Heart left ventricle (tissue), 16 donors: ENCODE measurements around the gene CACNA1C. TPM values are rescaled to one million over a fixed set of nuclear protein-coding genes. Genes with fewer than 3 reads are reported as not detected.

Experiments
- ATAC-seq, 4 donors: fragments of 200-7000 bp; cut with Tn5 transposase; one replicate each; pipeline ENCODE4 v1.9.1; 2020 to 2022; ENCODE audit warnings: moderate library complexity in 4 of 4, mild to moderate bottlenecking in 3 of 4, moderate number of reproducible peaks in 1 of 4
- DNase-seq, 5 donors: peaks; one replicate each; pipeline ENCODE4 v3.0.0-alpha.2; 2020
- H3K27ac ChIP-seq, 12 donors: fragments of 200-600 bp; sonication (generic) in 4 of 12; one replicate each; pipeline versions ENCODE4 v1.5.0 to v1.8.0; 2016 to 2022; ENCODE audit warnings: mild to moderate bottlenecking in 2 of 12
- H3K27me3 ChIP-seq, 9 donors: fragments of 200-600 bp; sonication (generic) in 2 of 9; one replicate each; pipeline versions ENCODE4 v1.5.1 to v1.8.0; 2016 to 2022; ENCODE audit warnings: mild to moderate bottlenecking in 3 of 9
- H3K36me3 ChIP-seq, 9 donors: fragments of 200-600 bp; sonication (generic) in 2 of 9; one replicate each; pipeline versions ENCODE4 v1.5.0 to v1.8.0; 2018 to 2022; ENCODE audit warnings: mild to moderate bottlenecking in 2 of 9
- H3K4me1 ChIP-seq, 12 donors: fragments of 200-600 bp; sonication (generic) in 4 of 12; one replicate each; pipeline versions ENCODE4 v1.5.0 to v1.8.0; 2016 to 2022; ENCODE audit warnings: mild to moderate bottlenecking in 3 of 12
- H3K4me3 ChIP-seq, 12 donors: fragments of 200-600 bp; sonication (generic) in 4 of 12; one replicate each; pipeline versions ENCODE4 v1.5.0 to v1.8.0; 2017 to 2022; ENCODE audit warnings: mild to moderate bottlenecking in 9 of 12, moderate library complexity in 4 of 12
- H3K9me3 ChIP-seq, 12 donors: fragments of 200-600 bp; sonication (generic) in 4 of 12; one replicate each; pipeline versions ENCODE4 v1.5.0 to v1.8.0; 2016 to 2022; ENCODE audit warnings: mild to moderate bottlenecking in 1 of 12
- POLR2A ChIP-seq, 2 donors: fragments of 450-650 bp; IDR thresholded peaks; one replicate each; pipeline ENCODE4 v1.6.1; 2017; ENCODE audit warnings: antibody characterized with exemption in 2 of 2, mild to moderate bottlenecking in 2 of 2, moderate library complexity in 2 of 2
- WGBS, 4 donors: extraction: QIAGEN DNeasy Blood & Tissue Kit in 2 of 4; methylation state at CpG; one replicate each; pipeline versions ENCODE4 v1.1.5 to v1.1.7; 2013 to 2018; 5-methylcytosine and 5-hydroxymethylcytosine counted together
- intact Hi-C, 10 donors: fragments of 100-400 bp; cut with DNase I; formaldehyde crosslinking; loops; one replicate each; pipeline versions ENCODE4 v1.11.1 to v1.14.2; 2022
- polyA plus RNA-seq, 2 donors: library from polyadenylated mRNA; stranded (reverse); fragments of 200-250 nt; gene quantifications; one replicate each; pipeline ENCODE4 v1.2.3, GENCODE V29; 2013
- total RNA-seq, 9 donors: library from RNA; depleted of rRNA in 2 of 9; stranded (reverse); fragments of >200 nt in 2 of 9; fragmentation: NEBNext Ultra II Directional in 3 of 9; extraction: Animal tissue kit (Norgen Biotek cat#: 25700) in 3 of 9; gene quantifications; one replicate each; pipeline versions ENCODE4 v1.1.0 to v1.2.4, GENCODE V29; 2016 to 2023
- TF ChIP-seq, protein P1 (sequence below), 12 donors: fragments of 200-600 bp; sonication (generic) in 4 of 12; IDR thresholded peaks; one replicate each; pipeline versions ENCODE4 v1.5.0 to v1.8.0; 2018 to 2022; ENCODE audit warnings: antibody characterized with exemption in 12 of 12, mild to moderate bottlenecking in 5 of 12
- donor health status: ischemic (EF 13 %, LVEDD 7.1; RV severe dilation, severe dysfunction).
- donor health status: healthy with polysubstance abuse.
- donor health status: DM: no; HTN: yes; CAD: no.
- donor health status: DM: no; HTN: no; CAD: no.
- donor health status: ischemic (EF 25% LVEDD 6.9; RV normal size, moderate dysfunction).
- donor health status: ischemic (EF 25% LVEDD 5.7; RV mildly dilated, moderate dysfunction).
- donor health status: healthy.
- donor health status: DM: yes; HTN: yes; CAD: no.
- donor health status: ischemic (EF 35%, LVEDD 5.7; RV mildly dilated, moderate dysfunction).
- donor health status: nonischemic (EF 11% LVEDD 7.7; RV severe dilation, severe dysfunction).
- donor health status: DM: yes; HTN: yes; CAD: no.
- donor health status: PGD.
- donor health status: ischemic (EF 29% LVEDD 5.4; RV normal size, mild dysfunction).
- donor health status: nonischemic (EF 23%, LVEDD 6.1; RV moderate dilation, normal function).

The CACNA1C gene
- total and polyA plus RNA-seq, 11 donors = 41.9 to 196 (median 164) TPM

DNA sequence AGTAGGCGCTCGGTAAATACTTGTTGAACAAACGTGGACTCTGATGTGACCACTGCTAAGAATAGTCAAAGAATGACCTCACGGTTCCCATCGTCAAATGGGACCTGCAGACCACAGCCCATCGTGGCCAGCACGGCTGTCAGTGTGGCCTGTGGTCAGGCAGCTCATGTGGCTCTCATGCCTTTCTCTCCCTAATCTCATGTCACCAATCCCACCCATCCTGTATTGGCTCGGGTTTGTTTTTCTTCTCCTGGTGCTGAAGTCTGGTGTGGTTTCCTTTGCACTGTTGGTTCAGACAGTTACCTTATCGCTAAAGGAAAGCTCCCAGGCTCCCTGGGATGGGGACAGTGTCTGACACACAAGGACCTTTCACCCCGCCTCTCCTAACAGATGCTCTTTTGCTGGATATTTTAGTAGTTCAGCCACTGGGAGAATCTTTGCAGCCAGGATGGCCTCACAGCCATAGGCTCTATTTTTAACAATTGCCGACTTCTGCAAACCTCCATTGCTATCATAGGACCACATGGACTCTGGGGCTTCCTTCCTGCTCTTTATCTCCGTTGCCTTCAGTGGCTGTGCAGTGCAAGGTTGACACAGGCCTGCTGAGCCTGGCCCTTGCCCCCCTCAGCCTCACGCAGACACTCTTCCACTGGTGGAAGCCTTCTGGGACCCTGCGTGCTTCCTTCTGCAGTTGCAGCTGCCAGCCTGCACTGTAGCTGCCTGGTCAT is 448.8 kb downstream of the CACNA1C start:
- peak in 4 of 5 donors; percentile 52 to 70 (median 62) for DNase-seq
- TF ChIP-seq, protein P1, sequence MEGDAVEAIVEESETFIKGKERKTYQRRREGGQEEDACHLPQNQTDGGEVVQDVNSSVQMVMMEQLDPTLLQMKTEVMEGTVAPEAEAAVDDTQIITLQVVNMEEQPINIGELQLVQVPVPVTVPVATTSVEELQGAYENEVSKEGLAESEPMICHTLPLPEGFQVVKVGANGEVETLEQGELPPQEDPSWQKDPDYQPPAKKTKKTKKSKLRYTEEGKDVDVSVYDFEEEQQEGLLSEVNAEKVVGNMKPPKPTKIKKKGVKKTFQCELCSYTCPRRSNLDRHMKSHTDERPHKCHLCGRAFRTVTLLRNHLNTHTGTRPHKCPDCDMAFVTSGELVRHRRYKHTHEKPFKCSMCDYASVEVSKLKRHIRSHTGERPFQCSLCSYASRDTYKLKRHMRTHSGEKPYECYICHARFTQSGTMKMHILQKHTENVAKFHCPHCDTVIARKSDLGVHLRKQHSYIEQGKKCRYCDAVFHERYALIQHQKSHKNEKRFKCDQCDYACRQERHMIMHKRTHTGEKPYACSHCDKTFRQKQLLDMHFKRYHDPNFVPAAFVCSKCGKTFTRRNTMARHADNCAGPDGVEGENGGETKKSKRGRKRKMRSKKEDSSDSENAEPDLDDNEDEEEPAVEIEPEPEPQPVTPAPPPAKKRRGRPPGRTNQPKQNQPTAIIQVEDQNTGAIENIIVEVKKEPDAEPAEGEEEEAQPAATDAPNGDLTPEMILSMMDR (IDR thresholded peaks at IDR 0.05) = no peak
- no peak for TF ChIP-seq POLR2A (IDR thresholded peaks at IDR 0.05)
- Histone ChIP-seq H3K9me3 (no peaks in the 10 kb centered on the region), H3K27ac (peak overlapping the region; percentile 18 to 93 (median 80)), H3K27me3 (no peaks in the 10 kb centered on the region), H3K36me3 (peaks cover 0 to 41% (median 3%) of the 10 kb centered on the region in 9 donors), H3K4me3 (no peak overlapping the region), H3K4me1 (peaks cover 10 to 63% (median 43%) of the 10 kb centered on the region in 12 donors)
- 16 to 23% (median 18%) methylated on average over 14 of the region's 14 CpGs for WGBS, 4 donors
- ATAC-seq = peak; percentile 63 to 83 (median 68)
- intact Hi-C loops = loop anchor here in 5 of 10 donors (5.0 to 10.0 kb wide), 6 partner anchors 49 to 447 kb away; partner anchors contain the start of gene CACNA1C (in 1 of the 5)

- intact Hi-C loops = loop anchor here in 5 of 10 donors (5.0 to 10.0 kb wide), 6 partner anchors 51 to 448 kb away; partner anchors contain the start of gene CACNA1C (in 1 of the 5)
- no peak for ATAC-seq
- WGBS, 4 donors = 90 to 91% (median 91%) methylated on average over 5 of the region's 5 CpGs
- no peak for DNase-seq
- H3K27ac ChIP-seq = peak overlapping the region in 9 of 12 donors; percentile 12 to 86 (median 74)
- peaks cover 10 to 65% (median 40%) of the 10 kb centered on the region in 12 donors for H3K4me1 ChIP-seq
- TF ChIP-seq, protein P1 (IDR thresholded peaks at IDR 0.05) = no peak
- no peak for TF ChIP-seq POLR2A (IDR thresholded peaks at IDR 0.05)
- no peaks in the 10 kb centered on the region for H3K9me3 ChIP-seq
- H3K36me3 ChIP-seq = peaks cover 0 to 43% (median 3%) of the 10 kb centered on the region in 9 donors
- no peaks in the 10 kb centered on the region for H3K27me3 ChIP-seq
- no peak overlapping the region for H3K4me3 ChIP-seq
Measured at GRCh38 chr12:2503036-2503435, 450.2 kb downstream of the CACNA1C start.

- DNase-seq (peak in 2 of 5 donors; percentile 48 to 63), ATAC-seq (peak in 3 of 4 donors; percentile 54 to 67 (median 57))
- WGBS, 4 donors = 35 to 81% (median 50%) methylated on average over 7 of the region's 7 CpGs
- no peaks in the 10 kb centered on the region for H3K9me3 ChIP-seq
- no peaks in the 10 kb centered on the region for H3K27me3 ChIP-seq
- intact Hi-C loops = loop anchor here in 5 of 10 donors (5.0 to 10.0 kb wide), 6 partner anchors 51 to 449 kb away; partner anchors contain the start of gene CACNA1C (in 1 of the 5)
- peaks cover 0 to 43% (median 3%) of the 10 kb centered on the region in 9 donors for H3K36me3 ChIP-seq
- H3K4me1 ChIP-seq = peaks cover 10 to 65% (median 41%) of the 10 kb centered on the region in 12 donors
- TF ChIP-seq POLR2A (IDR thresholded peaks at IDR 0.05) = no peak
- TF ChIP-seq, protein P1 (IDR thresholded peaks at IDR 0.05) = no peak
- peak overlapping the region in 10 of 12 donors; percentile 12 to 86 (median 52) for H3K27ac ChIP-seq
- no peak overlapping the region for H3K4me3 ChIP-seq
Measured at GRCh38 chr12:2503762-2504161, 451.0 kb downstream of the CACNA1C start.

DNA sequence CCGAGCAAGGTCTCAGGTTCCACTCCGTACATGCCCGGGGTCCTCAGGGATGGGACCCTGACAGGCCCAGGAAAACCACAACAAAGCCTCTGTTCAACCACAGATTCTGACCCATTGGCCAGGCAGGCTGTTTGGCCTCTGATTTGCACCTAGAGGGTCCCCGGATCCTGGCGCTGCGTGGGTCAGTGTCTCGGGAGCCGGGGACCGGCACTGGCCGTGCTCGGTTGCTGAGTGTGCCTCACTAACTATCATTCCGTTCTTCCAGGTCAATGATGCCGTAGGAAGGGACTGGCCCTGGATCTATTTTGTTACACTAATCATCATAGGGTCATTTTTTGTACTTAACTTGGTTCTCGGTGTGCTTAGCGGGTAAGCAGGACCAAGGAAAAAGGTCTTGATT is 451.8 kb downstream of the CACNA1C start:
- DNase-seq (no peak), ATAC-seq (no peak)
- 94 to 98% (median 96%) methylated on average over 13 to 15 of the region's 15 CpGs for WGBS, 4 donors
- H3K4me3 ChIP-seq = no peak overlapping the region
- no peaks in the 10 kb centered on the region for H3K9me3 ChIP-seq
- peaks cover 10 to 62% (median 41%) of the 10 kb centered on the region in 12 donors for H3K4me1 ChIP-seq
- TF ChIP-seq, protein P1 (IDR thresholded peaks at IDR 0.05) = no peak
- no peak for TF ChIP-seq POLR2A (IDR thresholded peaks at IDR 0.05)
- H3K27me3 ChIP-seq = no peaks in the 10 kb centered on the region
- H3K27ac ChIP-seq = peak overlapping the region in 7 of 12 donors; percentile 12 to 86 (median 28)
- H3K36me3 ChIP-seq = peaks cover 0 to 39% (median 3%) of the 10 kb centered on the region in 9 donors
- intact Hi-C loops = loop anchor here in 5 of 10 donors (5.0 to 10.0 kb wide), 6 partner anchors 50 to 450 kb away; partner anchors contain the start of gene CACNA1C (in 1 of the 5)
